ENCODE data around the gene CADM2. TPM values are rescaled to one million over a fixed set of nuclear protein-coding genes. Genes with fewer than 3 reads are reported as not detected.

CADM2 gene
- total RNA-seq, 2 experiments from 2014 or later = 0.47 to 0.62 TPM

- Mint-ChIP-seq H3K9me3 (no peaks in the 10 kb centered on the region), H3K4me3 (no peak overlapping the region), H3K36me3 (no peaks in the 10 kb centered on the region), H3K27ac (no peak overlapping the region), H3K27me3 (no peaks in the 10 kb centered on the region), H3K4me1 (no peaks in the 10 kb centered on the region)
- POLR2A ChIA-PET = no interaction called here
- no peak for DNase-seq
- no peak for ATAC-seq (ENCODE audit: low read depth)
Observed at GRCh38 chr3:85821130-85821756, 862.5 kb downstream of the CADM2 start.

DNA sequence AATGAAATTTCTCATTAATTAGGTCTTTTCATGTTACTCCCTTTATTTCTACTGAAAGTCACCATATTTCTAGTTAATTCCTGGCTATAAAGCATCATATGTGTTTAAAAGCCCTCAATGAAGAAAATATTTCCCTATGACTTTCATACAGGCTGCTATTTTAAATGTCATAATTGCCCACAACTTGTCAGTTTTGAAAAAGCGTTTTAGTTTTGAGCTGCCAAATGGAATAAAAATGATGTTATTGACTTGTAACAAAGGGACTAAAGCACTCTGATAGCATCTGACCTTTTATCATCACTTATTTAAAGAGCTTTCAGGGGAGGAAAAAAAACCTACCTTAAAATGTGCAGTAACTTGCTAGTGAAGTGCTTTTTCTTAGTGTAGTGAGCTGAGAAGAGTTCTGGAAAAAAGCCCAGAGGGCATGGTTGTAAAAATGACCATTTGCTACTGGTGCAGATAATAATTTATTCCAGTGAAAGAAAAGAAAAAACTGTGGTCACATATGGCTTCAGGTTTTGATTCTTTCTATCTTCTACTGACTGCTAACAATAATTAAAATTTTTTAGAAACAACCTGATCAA lies 877.2 kb downstream of the CADM2 start:
- ATAC-seq (ENCODE audit: low read depth) (no peak), DNase-seq (no peak)
- Mint-ChIP-seq H3K9me3 (no peaks in the 10 kb centered on the region), H3K27ac (no peak overlapping the region), H3K36me3 (no peaks in the 10 kb centered on the region), H3K27me3 (no peaks in the 10 kb centered on the region), H3K4me3 (no peak overlapping the region), H3K4me1 (no peaks in the 10 kb centered on the region)
- POLR2A ChIA-PET = no interaction called here

DNA sequence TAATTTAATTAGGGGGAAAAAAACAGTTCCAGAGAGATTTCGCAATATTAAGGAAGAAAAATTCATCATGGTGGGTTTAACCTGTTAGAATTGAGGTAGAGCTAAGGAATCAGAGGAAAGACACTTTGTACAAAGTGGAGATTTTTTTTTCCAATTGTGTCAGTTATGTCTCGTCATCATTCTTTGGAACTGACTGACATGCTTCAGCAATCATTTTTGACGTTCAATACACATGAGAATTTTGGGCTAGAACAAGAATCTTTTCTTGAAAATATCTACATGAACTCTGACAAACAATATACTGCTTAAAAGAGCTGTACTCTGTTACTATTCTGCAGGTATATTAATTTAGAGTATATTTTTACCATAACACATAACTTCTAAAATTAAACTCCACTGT lies 878.6 kb downstream of the CADM2 start:
- DNase-seq (no peak), ATAC-seq (ENCODE audit: low read depth) (no peak)
- POLR2A ChIA-PET = no interaction called here
- Mint-ChIP-seq H3K4me1 (no peaks in the 10 kb centered on the region), H3K9me3 (no peaks in the 10 kb centered on the region), H3K36me3 (no peaks in the 10 kb centered on the region), H3K4me3 (no peak overlapping the region), H3K27me3 (no peaks in the 10 kb centered on the region), H3K27ac (no peak overlapping the region)

- Mint-ChIP-seq H3K27me3 (no peaks in the 10 kb centered on the region), H3K27ac (no peak overlapping the region), H3K36me3 (no peaks in the 10 kb centered on the region), H3K4me1 (no peaks in the 10 kb centered on the region), H3K9me3 (no peaks in the 10 kb centered on the region), H3K4me3 (no peak overlapping the region)
- POLR2A ChIA-PET = no interaction called here
- no peak for ATAC-seq (ENCODE audit: low read depth)
- DNase-seq = no peak
Observed at GRCh38 chr3:85838921-85839320, 880.1 kb downstream of the CADM2 start.

DNA sequence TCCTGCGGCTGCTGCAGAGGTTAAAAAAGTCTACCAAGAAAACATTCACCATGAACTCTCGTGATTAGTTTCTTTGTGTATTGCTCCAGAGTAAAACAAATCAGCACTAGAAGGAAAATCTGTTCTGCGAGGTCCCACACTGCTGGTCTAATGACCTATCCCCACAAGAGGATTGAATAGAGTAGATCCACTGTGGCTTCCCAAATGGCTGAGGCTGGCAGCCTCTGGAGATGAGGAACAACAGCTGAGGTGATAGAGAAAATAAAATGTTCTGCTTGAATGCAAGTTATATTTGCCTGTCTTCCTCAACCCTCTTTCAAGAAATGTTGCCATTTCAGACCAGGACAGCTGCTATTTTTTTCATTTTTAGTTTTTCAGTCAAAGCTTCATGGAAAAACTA lies 883.3 kb downstream of the CADM2 start:
- no peak for DNase-seq
- Mint-ChIP-seq H3K27me3 (no peaks in the 10 kb centered on the region), H3K27ac (no peak overlapping the region), H3K4me3 (no peak overlapping the region), H3K36me3 (no peaks in the 10 kb centered on the region), H3K9me3 (no peaks in the 10 kb centered on the region), H3K4me1 (no peaks in the 10 kb centered on the region)
- POLR2A ChIA-PET = no interaction called here
- no peak for ATAC-seq (ENCODE audit: low read depth)

GRCh38 chr3:85846940-85847339 lies 888.2 kb downstream of the CADM2 start:
- Mint-ChIP-seq H3K27me3 (no peaks in the 10 kb centered on the region), H3K4me1 (no peaks in the 10 kb centered on the region), H3K4me3 (no peak overlapping the region), H3K36me3 (no peaks in the 10 kb centered on the region), H3K9me3 (no peaks in the 10 kb centered on the region), H3K27ac (no peak overlapping the region)
- ATAC-seq (ENCODE audit: low read depth) (no peak), DNase-seq (no peak)
- POLR2A ChIA-PET = no interaction called here

GRCh38 chr3:85851071-85851470 lies 892.3 kb downstream of the CADM2 start:
- H3K36me3 Mint-ChIP-seq = no peaks in the 10 kb centered on the region
- peaks cover 6% of the 10 kb centered on the region for H3K9me3 Mint-ChIP-seq
- no peak for ATAC-seq (ENCODE audit: low read depth)
- POLR2A ChIA-PET = no interaction called here
- H3K27ac Mint-ChIP-seq = no peak overlapping the region
- no peak for DNase-seq
- H3K4me1 Mint-ChIP-seq = no peaks in the 10 kb centered on the region
- H3K4me3 Mint-ChIP-seq = no peak overlapping the region
- H3K27me3 Mint-ChIP-seq = no peaks in the 10 kb centered on the region

GRCh38 chr3:85853805-85854204 lies 895.0 kb downstream of the CADM2 start:
- H3K4me1 Mint-ChIP-seq = no peaks in the 10 kb centered on the region
- H3K4me3 Mint-ChIP-seq = no peak overlapping the region
- ATAC-seq (ENCODE audit: low read depth) (no peak), DNase-seq (no peak)
- no peak overlapping the region for H3K27ac Mint-ChIP-seq
- no peaks in the 10 kb centered on the region for H3K27me3 Mint-ChIP-seq
- H3K36me3 Mint-ChIP-seq = no peaks in the 10 kb centered on the region
- H3K9me3 Mint-ChIP-seq = peaks cover 6% of the 10 kb centered on the region
- POLR2A ChIA-PET = no interaction called here

GRCh38 chr3:85862893-85863455 lies 904.2 kb downstream of the CADM2 start:
- H3K27me3 Mint-ChIP-seq = no peaks in the 10 kb centered on the region
- ATAC-seq (ENCODE audit: low read depth) = no peak

GRCh38 chr3:85864896-85865295 lies 906.1 kb downstream of the CADM2 start:
- DNase-seq (no peak), ATAC-seq (ENCODE audit: low read depth) (no peak)
- Mint-ChIP-seq H3K4me3 (no peak overlapping the region), H3K36me3 (no peaks in the 10 kb centered on the region), H3K27ac (no peak overlapping the region), H3K4me1 (no peaks in the 10 kb centered on the region), H3K9me3 (peaks cover 3% of the 10 kb centered on the region), H3K27me3 (no peaks in the 10 kb centered on the region)
- POLR2A ChIA-PET = no interaction called here

More at GRCh38 chr3:85862893-85863455, 904.2 kb downstream of the CADM2 start:
- Mint-ChIP-seq H3K27ac (no peak overlapping the region), H3K9me3 (peaks cover 5% of the 10 kb centered on the region), H3K4me3 (no peak overlapping the region), H3K36me3 (no peaks in the 10 kb centered on the region), H3K4me1 (no peaks in the 10 kb centered on the region)
- POLR2A ChIA-PET = no interaction called here
- no peak for DNase-seq

- Mint-ChIP-seq H3K27me3 (no peaks in the 10 kb centered on the region), H3K27ac (no peak overlapping the region), H3K36me3 (no peaks in the 10 kb centered on the region), H3K9me3 (peaks cover 6% of the 10 kb centered on the region), H3K4me3 (no peak overlapping the region), H3K4me1 (no peaks in the 10 kb centered on the region)
- no peak for ATAC-seq (ENCODE audit: low read depth)
- POLR2A ChIA-PET = no interaction called here
- no peak for DNase-seq
Observed at GRCh38 chr3:85867072-85867471, 908.3 kb downstream of the CADM2 start.

GRCh38 chr3:85875589-85875988 lies 916.8 kb downstream of the CADM2 start:
- Mint-ChIP-seq H3K27me3 (no peaks in the 10 kb centered on the region), H3K4me1 (no peaks in the 10 kb centered on the region), H3K9me3 (no peaks in the 10 kb centered on the region), H3K27ac (no peak overlapping the region), H3K4me3 (no peak overlapping the region), H3K36me3 (no peaks in the 10 kb centered on the region)
- DNase-seq (no peak), ATAC-seq (ENCODE audit: low read depth) (no peak)
- POLR2A ChIA-PET = no interaction called here

GRCh38 chr3:85877631-85878030 lies 918.8 kb downstream of the CADM2 start:
- H3K36me3 Mint-ChIP-seq = no peaks in the 10 kb centered on the region
- H3K27ac Mint-ChIP-seq = no peak overlapping the region
- DNase-seq = no peak
- H3K27me3 Mint-ChIP-seq = no peaks in the 10 kb centered on the region
- no peak for ATAC-seq (ENCODE audit: low read depth)
- H3K4me1 Mint-ChIP-seq = no peaks in the 10 kb centered on the region
- POLR2A ChIA-PET = no interaction called here
- no peak overlapping the region for H3K4me3 Mint-ChIP-seq
- no peaks in the 10 kb centered on the region for H3K9me3 Mint-ChIP-seq

DNA sequence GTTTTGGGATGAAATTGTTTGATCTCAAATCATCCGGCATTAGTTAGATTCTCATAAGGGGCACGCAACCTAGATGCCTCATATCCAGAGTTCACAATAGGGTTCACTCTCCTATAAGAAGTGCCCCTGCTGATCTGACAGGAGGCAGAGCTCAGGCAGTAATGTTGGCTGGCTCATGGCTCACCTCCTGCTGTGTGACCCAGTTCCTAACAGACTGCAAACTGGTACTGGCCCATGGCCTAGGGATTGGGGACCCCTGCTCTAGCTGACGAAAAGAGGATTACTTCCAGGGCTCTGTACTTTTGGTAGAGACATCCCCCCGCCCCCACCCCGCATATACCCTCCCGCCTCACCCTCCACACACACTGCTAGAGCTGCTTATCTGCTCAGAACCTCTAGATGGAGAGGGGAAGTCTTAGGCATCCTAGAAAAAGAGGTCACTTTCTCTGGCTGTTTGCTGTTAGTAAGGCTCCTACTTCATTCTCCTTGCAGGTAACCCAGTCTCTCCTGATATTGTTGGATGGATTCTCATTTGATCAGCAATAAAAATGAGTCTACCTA lies 923.1 kb downstream of the CADM2 start:
- no peak overlapping the region for H3K27ac Mint-ChIP-seq
- ATAC-seq (ENCODE audit: low read depth) (no peak), DNase-seq (no peak)
- H3K36me3 Mint-ChIP-seq = no peaks in the 10 kb centered on the region
- POLR2A ChIA-PET = no interaction called here
- no peaks in the 10 kb centered on the region for H3K27me3 Mint-ChIP-seq
- no peaks in the 10 kb centered on the region for H3K4me1 Mint-ChIP-seq
- H3K9me3 Mint-ChIP-seq = no peaks in the 10 kb centered on the region
- H3K4me3 Mint-ChIP-seq = no peak overlapping the region

Measured in activated naive CD8-positive, alpha-beta T cell treated with anti-CD3 and anti-CD28 coated beads, Interleukin-2, amount 10 ng/mL, durations not matched to agents 7 days and 5 days (primary cell).